Kidney tubule cell (primary cell): ENCODE results near the gene TMPRSS5.
A peak's percentile ranks its signal among the peaks of the same experiment; 100 is the strongest.
"Not testable (repeated sequence)": the region's sequence is repeated elsewhere in the genome, so short reads cannot be mapped to it uniquely, and the experiment has no call there.

Experiments
- DNase-seq: peaks from one replicate; pipeline ENCODE4 v3.0.0-alpha.2; 2018; ENCODE audit warnings: low spot score

Gene TMPRSS5

GRCh38 chr11:113697111-113697510 lies 9.0 kb downstream of the TMPRSS5 start:
- no peak for DNase-seq

- DNase-seq = no peak
Measured at GRCh38 chr11:113695207-113695606, 10.9 kb downstream of the TMPRSS5 start.

GRCh38 chr11:113694390-113694789 lies 11.7 kb downstream of the TMPRSS5 start:
- no peak for DNase-seq

GRCh38 chr11:113693030-113693429 lies 13.1 kb downstream of the TMPRSS5 start:
- DNase-seq = no peak

- peak; percentile 78 for DNase-seq
Measured at GRCh38 chr11:113690619-113691569, 15.2 kb downstream of the TMPRSS5 start.

- no peak for DNase-seq
Measured at GRCh38 chr11:113689768-113690618, 16.1 kb downstream of the TMPRSS5 start.

- no peak for DNase-seq
Measured at GRCh38 chr11:113685654-113686359, 20.3 kb downstream of the TMPRSS5 start.

GRCh38 chr11:113684496-113684895 lies 21.6 kb downstream of the TMPRSS5 start:
- no peak for DNase-seq

GRCh38 chr11:113683481-113684046 lies 22.5 kb downstream of the TMPRSS5 start:
- DNase-seq = no peak

- peak; percentile 68 for DNase-seq
Measured at GRCh38 chr11:113681711-113682413, 24.2 kb downstream of the TMPRSS5 start.

GRCh38 chr11:113681282-113681681 lies 24.8 kb downstream of the TMPRSS5 start:
- no peak for DNase-seq

GRCh38 chr11:113677685-113678084 lies 28.4 kb downstream of the TMPRSS5 start:
- DNase-seq = no peak

GRCh38 chr11:113675565-113675964 lies 30.5 kb downstream of the TMPRSS5 start:
- no peak for DNase-seq

GRCh38 chr11:113675003-113675561 lies 31.0 kb downstream of the TMPRSS5 start:
- DNase-seq = peak; percentile 89

- DNase-seq = peak; percentile 14
Measured at GRCh38 chr11:113674397-113674685, 31.8 kb downstream of the TMPRSS5 start.

- DNase-seq = peak; percentile 29
Measured at GRCh38 chr11:113673550-113674396, 32.3 kb downstream of the TMPRSS5 start.

- not testable (repeated sequence) for DNase-seq
Measured at GRCh38 chr11:113671914-113672313, 34.2 kb downstream of the TMPRSS5 start.

GRCh38 chr11:113670831-113671215 lies 35.3 kb downstream of the TMPRSS5 start:
- no peak for DNase-seq

GRCh38 chr11:113670149-113670830 lies 35.8 kb downstream of the TMPRSS5 start:
- DNase-seq = peak; percentile 30
